WTC11 (cell line): Measurements from ENCODE around the gene HNRNPLL.

Experiments used
- ESRRA ChIP-seq: sonication (generic); formaldehyde crosslinking; IDR thresholded peaks from 2 replicates; pipeline ENCODE4 v1.8.1; 2022; ENCODE audit warnings: mild to moderate bottlenecking, missing genetic modification reagents, borderline replicate concordance
- ETV6 ChIP-seq: sonication (generic); formaldehyde crosslinking; IDR thresholded peaks from 2 replicates; pipeline ENCODE4 v1.8.1; 2022; ENCODE audit warnings: mild to moderate bottlenecking, missing genetic modification reagents
- NR2C2 ChIP-seq: sonication (generic); formaldehyde crosslinking; IDR thresholded peaks from 2 replicates; pipeline ENCODE4 v1.8.0; 2022; ENCODE audit warnings: mild to moderate bottlenecking, missing genetic modification reagents
- NR3C1 ChIP-seq: sonication (generic); formaldehyde crosslinking; conservative IDR thresholded peaks from 2 replicates; pipeline ENCODE4 v1.8.1; 2023; ENCODE audit warnings: low read depth, mild to moderate bottlenecking, missing genetic modification reagents
- TCF7 ChIP-seq: sonication (generic); formaldehyde crosslinking; IDR thresholded peaks from 2 replicates; pipeline ENCODE4 v1.8.0; 2022; ENCODE audit warnings: mild to moderate bottlenecking, low read depth, missing genetic modification reagents, moderate library complexity
- ZNF232 ChIP-seq: sonication (generic); formaldehyde crosslinking; IDR thresholded peaks from 2 replicates; pipeline ENCODE4 v1.8.0; 2022; ENCODE audit warnings: mild to moderate bottlenecking, missing genetic modification reagents
- TF ChIP-seq, protein P1 (sequence below): sonication (generic); formaldehyde crosslinking; IDR thresholded peaks from 2 replicates; pipeline ENCODE4 v1.8.1; 2023; ENCODE audit warnings: mild to moderate bottlenecking, missing genetic modification reagents, moderate library complexity
- TF ChIP-seq, protein P2 (sequence below): sonication (generic); formaldehyde crosslinking; IDR thresholded peaks from 2 replicates; pipeline ENCODE4 v1.8.0; 2022; ENCODE audit warnings: mild to moderate bottlenecking, missing genetic modification reagents
- TF ChIP-seq, protein P3 (sequence below): fragments of 200-600 bp; IDR thresholded peaks from 2 replicates; pipeline ENCODE4 v1.8.0; 2022; ENCODE audit warnings: antibody characterized with exemption
- TF ChIP-seq, protein P4 (sequence below): sonication (generic); formaldehyde crosslinking; IDR thresholded peaks from 2 replicates; pipeline ENCODE4 v1.8.0; 2022; ENCODE audit warnings: mild to moderate bottlenecking, missing genetic modification reagents
- TF ChIP-seq, protein P5 (sequence below): sonication (generic); formaldehyde crosslinking; IDR thresholded peaks from 2 replicates; pipeline ENCODE4 v1.8.1; 2022; ENCODE audit warnings: missing genetic modification reagents, borderline replicate concordance
- TF ChIP-seq, protein P6 (sequence below): sonication (generic); formaldehyde crosslinking; IDR thresholded peaks from 2 replicates; pipeline ENCODE4 v1.8.0; 2022; ENCODE audit warnings: mild to moderate bottlenecking, missing genetic modification reagents

DNA sequence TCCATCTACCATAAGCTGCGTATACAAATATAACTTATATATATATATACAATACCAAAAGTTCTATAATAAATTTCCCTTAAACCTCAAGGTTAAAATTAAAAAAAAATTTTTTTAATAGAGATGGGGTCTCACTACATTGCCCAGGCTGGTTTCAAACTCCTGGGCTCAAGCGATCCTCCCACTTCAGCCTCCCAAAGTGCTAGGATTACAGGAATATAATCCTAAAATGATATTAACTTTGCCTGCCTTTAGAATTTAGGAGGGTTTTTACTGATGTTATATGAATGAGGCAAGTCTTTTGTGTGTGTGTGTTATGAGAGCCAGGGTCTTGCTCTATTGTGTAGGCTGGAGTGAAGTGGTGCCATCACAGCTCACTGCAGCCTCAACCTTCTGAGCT lies 49.2 kb downstream of the HNRNPLL start:
- TF ChIP-seq, protein P1, sequence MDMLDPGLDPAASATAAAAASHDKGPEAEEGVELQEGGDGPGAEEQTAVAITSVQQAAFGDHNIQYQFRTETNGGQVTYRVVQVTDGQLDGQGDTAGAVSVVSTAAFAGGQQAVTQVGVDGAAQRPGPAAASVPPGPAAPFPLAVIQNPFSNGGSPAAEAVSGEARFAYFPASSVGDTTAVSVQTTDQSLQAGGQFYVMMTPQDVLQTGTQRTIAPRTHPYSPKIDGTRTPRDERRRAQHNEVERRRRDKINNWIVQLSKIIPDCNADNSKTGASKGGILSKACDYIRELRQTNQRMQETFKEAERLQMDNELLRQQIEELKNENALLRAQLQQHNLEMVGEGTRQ: no peak
- TF ChIP-seq, protein P2, sequence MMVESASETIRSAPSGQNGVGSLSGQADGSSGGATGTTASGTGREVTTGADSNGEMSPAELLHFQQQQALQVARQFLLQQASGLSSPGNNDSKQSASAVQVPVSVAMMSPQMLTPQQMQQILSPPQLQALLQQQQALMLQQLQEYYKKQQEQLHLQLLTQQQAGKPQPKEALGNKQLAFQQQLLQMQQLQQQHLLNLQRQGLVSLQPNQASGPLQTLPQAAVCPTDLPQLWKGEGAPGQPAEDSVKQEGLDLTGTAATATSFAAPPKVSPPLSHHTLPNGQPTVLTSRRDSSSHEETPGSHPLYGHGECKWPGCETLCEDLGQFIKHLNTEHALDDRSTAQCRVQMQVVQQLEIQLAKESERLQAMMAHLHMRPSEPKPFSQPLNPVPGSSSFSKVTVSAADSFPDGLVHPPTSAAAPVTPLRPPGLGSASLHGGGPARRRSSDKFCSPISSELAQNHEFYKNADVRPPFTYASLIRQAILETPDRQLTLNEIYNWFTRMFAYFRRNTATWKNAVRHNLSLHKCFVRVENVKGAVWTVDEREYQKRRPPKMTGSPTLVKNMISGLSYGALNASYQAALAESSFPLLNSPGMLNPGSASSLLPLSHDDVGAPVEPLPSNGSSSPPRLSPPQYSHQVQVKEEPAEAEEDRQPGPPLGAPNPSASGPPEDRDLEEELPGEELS (CRISPR knock-in tag): no peak
- TF ChIP-seq, protein P3, sequence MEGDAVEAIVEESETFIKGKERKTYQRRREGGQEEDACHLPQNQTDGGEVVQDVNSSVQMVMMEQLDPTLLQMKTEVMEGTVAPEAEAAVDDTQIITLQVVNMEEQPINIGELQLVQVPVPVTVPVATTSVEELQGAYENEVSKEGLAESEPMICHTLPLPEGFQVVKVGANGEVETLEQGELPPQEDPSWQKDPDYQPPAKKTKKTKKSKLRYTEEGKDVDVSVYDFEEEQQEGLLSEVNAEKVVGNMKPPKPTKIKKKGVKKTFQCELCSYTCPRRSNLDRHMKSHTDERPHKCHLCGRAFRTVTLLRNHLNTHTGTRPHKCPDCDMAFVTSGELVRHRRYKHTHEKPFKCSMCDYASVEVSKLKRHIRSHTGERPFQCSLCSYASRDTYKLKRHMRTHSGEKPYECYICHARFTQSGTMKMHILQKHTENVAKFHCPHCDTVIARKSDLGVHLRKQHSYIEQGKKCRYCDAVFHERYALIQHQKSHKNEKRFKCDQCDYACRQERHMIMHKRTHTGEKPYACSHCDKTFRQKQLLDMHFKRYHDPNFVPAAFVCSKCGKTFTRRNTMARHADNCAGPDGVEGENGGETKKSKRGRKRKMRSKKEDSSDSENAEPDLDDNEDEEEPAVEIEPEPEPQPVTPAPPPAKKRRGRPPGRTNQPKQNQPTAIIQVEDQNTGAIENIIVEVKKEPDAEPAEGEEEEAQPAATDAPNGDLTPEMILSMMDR: no peak
- TF ChIP-seq NR3C1 (CRISPR knock-in tag): no peak
- TF ChIP-seq ESRRA (CRISPR knock-in tag): no peak
- no peak for TF ChIP-seq ETV6 (CRISPR knock-in tag)
- no peak for TF ChIP-seq TCF7 (CRISPR knock-in tag)
- no peak for TF ChIP-seq NR2C2 (CRISPR knock-in tag)
- TF ChIP-seq, protein P4, sequence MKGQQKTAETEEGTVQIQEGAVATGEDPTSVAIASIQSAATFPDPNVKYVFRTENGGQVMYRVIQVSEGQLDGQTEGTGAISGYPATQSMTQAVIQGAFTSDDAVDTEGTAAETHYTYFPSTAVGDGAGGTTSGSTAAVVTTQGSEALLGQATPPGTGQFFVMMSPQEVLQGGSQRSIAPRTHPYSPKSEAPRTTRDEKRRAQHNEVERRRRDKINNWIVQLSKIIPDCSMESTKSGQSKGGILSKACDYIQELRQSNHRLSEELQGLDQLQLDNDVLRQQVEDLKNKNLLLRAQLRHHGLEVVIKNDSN (CRISPR knock-in tag): no peak
- TF ChIP-seq, protein P5, sequence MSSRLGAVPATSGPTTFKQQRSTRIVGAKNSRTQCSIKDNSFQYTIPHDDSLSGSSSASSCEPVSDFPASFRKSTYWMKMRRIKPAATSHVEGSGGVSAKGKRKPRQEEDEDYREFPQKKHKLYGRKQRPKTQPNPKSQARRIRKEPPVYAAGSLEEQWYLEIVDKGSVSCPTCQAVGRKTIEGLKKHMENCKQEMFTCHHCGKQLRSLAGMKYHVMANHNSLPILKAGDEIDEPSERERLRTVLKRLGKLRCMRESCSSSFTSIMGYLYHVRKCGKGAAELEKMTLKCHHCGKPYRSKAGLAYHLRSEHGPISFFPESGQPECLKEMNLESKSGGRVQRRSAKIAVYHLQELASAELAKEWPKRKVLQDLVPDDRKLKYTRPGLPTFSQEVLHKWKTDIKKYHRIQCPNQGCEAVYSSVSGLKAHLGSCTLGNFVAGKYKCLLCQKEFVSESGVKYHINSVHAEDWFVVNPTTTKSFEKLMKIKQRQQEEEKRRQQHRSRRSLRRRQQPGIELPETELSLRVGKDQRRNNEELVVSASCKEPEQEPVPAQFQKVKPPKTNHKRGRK (CRISPR knock-in tag): no peak
- TF ChIP-seq ZNF232 (CRISPR knock-in tag): no peak
- TF ChIP-seq, protein P6, sequence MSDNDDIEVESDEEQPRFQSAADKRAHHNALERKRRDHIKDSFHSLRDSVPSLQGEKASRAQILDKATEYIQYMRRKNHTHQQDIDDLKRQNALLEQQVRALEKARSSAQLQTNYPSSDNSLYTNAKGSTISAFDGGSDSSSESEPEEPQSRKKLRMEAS: no peak
